HG03097 (cell line): Measurements from ENCODE around the gene ADAP1.
A peak's percentile ranks its signal among the peaks of the same experiment; 100 is the strongest.

Experiments used
- ATAC-seq: cut with Tn5 transposase; IDR thresholded peaks from one replicate; pipeline ENCODE4 v1.9.1; 2021; ENCODE audit not compliant: unreplicated experiment, low FRiP score

Gene ADAP1

DNA sequence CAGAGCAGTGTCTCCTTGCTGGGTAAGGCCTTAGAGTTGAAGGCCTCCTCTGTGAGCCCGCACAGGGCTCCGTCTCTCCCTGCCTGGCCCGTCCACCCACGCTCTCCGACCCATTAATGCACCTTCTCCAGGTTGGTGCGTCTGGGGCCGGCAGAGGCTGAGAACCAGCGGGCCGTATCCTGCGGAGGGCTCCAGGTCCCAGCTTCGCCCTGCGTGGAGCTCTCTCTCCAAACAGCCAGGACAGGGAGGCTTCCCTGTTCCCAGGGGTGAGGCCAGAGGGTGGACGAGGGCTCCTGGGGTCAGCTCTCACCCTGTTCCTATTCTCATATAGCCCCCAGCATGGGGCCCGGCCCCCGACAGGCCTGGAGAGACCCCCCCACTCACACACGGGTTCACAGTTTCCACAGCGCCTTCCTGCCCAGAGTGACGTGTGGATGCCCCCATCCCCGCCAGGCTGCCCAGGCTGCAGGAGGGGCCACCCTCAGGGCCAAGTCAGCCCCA lies 43.5 kb downstream of the ADAP1 start:
- ATAC-seq: no peak

DNA sequence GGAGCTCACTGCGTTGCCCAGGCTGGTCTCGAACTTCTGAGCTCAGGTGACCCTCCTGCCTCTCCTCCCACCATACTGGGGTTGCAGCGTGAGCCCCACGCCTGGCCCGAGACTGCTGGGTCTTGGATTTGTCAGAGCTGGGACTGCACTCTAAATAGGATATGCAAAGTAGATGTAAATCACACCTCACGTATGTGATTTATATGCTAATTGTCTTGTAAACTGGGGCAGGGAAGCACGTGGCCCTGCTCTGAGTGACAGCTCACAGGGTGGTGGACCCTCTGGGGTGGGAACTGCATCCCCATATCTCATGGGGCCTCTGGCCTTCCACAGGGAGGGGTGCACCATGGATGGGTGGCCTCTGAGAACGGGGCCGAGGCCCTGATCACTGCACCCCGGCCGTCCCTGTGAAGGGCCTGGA lies 44.0 kb downstream of the ADAP1 start:
- ATAC-seq: no peak

DNA sequence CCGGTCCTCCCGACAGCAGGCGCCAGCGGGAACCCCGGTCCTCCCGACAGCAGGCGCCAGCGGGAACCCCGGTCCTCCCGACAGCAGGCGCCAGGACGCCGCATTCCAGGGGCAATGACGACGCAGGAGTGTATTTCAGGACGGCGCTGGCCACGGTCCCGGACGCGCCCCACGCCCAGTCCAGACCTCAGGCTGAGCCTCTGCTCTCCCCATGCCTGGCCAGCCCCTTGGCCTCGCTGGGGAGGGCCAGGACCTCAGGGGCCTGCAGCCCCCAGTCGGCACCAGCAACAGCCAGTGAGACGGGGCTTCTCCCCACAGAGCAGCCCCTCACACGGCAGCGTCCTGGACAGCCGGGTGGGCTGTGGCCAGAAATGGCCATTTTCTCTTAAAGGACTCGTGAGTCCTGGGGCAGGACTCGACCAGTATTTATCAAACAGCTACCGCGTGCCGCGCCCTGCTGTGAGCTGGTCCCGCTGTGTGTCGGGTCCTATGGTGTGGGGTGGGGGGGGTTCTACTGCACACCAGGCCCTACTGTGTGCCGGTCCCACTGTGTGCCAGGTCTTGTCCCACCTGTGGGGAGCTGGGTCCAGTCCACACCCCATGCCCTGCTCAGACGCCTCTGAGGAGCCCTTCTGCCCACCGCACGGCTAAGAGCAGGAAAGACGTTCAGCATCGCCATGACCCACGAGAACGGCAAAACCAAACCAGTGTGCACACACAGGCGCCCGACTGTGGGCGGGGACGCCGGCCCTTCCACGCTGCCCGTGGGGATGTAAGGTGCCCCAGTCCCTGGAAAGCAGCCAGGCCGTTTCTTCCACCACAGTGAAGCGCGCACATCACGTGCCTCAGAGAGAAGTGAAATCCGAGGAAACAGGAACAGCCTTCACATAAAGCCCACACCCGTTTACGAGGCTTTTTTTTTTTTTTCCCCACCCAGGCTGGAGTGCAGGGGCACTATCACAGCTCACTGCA lies 44.8 kb downstream of the ADAP1 start:
- no peak for ATAC-seq

DNA sequence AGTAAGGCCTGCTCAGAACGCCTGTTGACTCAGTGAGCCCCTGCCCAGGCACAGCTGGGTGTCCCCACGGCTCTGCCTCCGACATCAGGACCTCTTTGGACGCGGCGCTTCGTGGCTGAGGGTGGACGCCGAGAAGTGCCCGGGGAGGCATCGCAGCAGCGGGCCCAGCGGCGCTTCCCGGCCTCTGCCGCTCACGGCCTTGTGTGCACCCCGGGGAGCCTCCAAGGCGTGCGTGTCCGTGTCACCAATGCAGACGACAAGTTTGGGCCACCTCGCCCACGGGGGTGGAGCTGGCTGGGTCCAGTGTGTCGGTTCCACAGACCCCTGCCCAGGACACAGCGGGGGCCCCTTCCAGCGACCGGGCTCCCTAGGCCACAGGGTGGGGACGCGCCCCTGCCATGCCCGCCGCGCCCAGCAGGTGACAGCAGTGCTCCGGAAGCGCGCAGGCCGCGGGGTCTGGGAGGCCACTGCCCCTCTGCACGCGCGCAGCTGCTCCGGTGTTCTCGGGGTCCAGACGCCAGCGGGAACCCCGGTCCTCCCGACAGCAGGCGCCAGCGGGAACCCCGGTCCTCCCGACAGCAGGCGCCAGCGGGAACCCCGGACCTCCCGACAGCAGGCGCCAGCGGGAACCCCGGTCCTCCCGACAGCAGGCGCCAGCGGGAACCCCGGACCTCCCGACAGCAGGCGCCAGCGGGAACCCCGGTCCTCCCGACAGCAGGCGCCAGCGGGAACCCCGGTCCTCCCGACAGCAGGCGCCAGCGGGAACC lies 45.7 kb downstream of the ADAP1 start:
- peak; percentile 62 for ATAC-seq

DNA sequence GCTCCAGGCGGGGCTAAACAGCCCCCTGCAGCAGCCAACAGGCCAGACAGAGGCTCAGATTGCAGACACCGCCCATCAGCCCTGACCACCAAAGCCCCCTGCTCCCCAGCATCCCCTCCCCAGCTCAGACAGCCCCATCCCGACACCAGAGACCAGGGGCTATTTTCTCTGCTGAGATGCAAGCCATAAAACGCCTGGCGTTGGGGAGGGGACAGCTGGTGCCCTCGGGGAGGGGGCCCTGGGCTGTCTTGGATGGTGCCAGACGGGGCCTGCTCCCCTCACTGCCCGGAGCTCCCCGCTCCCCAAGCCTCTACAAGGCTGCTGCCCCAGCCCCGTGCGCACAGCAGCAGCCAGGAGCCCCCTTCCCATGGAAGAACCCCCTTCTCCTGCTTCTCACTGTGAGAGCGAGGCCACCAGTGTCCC lies 46.3 kb downstream of the ADAP1 start:
- ATAC-seq: no peak

DNA sequence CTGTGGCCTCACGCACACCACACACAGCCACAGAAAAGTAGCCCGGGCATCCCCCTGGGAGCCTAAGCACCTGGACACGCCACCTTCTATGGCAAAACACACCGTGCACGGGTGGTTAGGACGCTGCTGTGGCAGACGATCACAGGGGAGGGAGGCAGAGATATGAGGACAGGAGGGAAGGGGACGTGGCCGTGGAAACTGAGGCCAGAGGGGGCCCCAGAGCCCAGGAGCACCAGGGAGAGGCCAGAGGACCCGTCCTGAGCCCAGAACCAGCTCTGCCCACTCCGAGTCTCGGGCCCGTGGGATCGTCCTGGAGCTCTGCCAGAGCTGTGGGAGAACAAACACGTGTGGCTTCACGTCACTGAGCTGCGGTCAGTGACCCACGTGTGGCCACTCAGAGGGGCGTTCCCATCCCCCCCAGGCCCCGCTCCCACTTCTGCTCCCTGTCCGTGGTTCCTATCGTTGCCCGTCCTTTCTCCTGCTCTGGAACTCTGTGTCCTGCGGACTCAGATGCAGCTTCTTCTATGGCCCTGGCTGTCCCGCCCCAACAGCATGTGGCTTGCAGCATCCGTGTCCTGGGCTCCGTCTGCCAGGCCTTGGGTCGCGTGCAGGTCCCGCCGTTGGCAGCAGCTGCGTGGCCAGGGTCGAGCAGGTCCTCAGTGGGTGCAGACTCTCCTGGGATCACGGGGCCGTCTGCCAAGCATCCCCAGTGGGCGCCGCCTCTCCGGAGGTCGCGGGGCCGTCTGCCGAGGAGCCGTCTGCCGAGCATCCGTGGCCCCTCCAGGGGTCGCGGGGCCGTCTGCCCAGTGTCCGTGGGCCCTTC lies 47.1 kb downstream of the ADAP1 start:
- ATAC-seq: no peak

DNA sequence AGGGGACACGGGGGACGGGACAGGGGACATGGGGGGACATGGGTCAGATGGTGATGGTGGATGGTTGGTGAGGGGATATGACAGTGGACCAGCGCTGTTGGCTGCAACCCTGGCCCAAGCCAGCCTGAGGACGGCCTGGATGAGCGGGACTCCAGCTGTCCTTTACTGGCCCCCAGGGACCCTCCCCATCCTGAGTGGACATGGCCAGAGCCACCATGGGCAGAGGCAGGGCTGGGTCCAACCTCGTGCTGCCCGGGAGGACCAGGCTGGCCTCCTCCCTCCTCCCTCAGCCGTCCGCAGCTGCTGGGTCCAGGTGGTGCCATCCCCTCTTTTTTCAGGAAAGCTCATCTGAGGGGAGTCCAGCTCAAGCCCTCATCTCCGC lies 47.7 kb downstream of the ADAP1 start:
- no peak for ATAC-seq

DNA sequence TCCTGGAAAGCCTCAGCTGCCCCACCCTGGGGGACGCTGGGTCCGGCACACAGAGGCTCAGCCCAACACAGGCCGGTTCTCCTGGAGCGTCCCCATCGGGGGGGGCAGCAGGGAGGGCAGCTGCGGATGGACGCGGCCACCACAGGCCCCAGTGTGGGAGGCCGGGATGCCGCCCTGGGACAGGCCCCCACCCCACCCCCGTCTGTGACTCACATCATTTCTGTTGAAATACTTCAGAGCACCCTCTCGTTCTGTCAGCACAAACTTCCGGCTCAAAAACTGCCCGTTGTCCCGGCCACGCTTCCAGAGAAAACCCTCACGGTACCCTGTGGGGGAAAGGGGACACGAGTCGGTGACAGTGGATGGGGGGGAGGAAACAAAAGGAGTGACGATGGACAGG lies 49.6 kb downstream of the ADAP1 start:
- ATAC-seq: no peak

DNA sequence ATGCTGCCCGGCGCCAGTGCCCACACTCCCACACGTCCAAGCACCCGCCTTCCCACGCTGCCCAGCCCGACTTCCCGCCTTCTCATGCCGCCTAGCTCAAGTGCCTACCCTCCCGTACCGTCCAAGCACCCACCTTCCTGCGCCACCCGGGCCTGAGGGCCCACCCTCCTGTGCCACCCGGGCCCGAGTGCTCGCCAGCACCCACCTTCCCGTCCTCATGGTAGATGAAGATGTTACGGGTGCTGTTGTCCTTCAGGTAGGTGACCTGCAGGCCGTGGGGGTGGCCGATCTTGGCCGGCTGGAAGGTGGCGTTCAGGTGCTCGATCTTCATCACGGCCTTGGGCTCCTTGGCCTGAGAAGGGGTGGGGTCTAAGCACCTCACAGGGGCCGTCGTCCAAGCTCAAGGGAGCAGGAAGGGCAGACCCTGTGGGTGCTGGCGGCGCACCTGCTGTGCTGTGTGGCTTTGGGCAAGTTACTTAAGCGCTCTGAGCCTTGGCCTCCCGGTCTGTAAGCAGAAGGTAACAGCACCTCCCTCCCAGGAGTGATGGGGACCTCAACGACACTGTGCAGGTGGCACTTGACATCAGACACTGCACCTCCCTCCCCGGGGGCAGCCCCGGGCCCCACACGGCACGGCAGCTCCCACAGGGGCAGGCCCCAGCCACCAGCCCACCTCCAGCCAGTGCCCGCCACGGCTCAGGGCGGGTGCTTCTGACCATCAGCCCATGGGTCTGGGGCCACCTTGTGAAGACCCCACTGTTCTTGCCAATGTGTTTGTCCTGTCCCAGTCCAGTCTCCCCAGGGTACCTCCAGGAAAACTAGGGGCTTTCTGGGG lies 50.3 kb downstream of the ADAP1 start:
- ATAC-seq: no peak

DNA sequence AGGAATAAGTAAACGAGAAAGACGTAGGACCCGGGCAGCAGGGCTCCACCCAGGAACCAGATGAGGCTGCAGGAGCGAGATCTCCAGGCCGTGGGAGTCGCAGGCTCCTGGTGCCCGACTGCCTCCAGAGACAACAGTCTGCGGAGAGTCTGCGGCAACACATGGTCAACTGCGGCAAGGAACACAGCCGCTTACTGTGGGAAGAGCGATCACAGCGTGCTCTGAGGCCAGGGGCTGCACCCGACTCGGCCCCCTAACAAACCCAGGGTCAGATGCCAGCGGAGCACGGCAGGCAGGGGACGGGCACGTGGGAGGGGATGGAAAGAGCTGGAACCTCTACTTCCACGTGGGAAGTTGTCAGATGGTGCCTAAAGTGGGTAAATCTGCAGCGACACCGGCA lies 51.5 kb downstream of the ADAP1 start:
- no peak for ATAC-seq

DNA sequence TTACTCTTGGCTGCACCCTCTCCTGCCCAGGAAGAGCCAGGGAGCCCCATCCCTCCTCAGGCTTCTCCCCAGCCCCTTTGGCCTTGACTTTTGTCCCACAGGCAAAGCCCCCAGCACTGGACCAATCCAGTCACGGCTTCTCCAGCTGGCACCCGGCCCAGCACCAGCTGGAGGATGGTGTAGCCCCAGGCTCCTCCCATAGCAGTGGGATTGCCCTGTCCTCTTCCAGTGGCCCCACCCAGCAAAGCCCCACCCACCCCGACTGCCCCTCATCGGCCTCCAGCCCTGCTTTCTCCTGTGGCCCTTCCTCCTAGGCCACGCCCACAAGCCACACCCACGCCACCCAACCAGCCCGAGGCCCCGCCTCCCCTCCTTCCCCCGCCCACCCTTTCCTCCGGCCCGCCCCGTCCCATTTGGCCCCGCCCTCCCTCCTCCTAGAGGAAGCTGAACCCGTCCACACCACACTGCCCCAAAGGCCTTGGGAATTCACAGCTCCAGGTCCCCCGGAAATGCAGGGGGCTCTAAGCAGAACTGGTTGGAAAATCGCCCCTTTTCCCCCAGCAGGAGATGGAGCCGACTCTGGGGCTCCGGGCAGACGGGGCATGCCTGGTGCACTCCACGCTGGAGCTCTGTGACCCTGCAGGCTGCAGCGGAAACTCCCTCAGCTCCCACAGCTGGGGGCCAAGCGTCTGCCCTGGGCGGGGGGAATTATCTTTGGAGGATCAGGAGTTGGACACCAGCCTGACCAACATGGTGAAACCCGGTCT lies 52.9 kb downstream of the ADAP1 start:
- no peak for ATAC-seq

DNA sequence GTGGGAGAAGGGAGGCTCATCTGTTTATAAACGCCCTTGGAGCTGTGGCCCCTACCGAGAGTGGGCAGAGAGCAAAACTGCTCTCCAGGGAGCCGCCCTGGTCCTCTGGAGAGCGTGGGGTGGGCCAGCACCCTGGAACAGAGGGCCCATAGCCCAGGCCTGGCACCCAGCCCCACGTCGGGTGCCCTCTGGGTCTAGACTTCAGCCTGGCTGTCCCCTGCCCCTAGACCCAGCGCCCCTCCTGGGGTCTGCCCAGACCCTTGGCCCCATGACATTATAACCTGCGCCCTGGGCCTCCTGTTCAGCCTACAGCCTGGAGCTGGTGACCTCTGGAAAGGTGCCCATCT lies 53.5 kb downstream of the ADAP1 start:
- no peak for ATAC-seq

DNA sequence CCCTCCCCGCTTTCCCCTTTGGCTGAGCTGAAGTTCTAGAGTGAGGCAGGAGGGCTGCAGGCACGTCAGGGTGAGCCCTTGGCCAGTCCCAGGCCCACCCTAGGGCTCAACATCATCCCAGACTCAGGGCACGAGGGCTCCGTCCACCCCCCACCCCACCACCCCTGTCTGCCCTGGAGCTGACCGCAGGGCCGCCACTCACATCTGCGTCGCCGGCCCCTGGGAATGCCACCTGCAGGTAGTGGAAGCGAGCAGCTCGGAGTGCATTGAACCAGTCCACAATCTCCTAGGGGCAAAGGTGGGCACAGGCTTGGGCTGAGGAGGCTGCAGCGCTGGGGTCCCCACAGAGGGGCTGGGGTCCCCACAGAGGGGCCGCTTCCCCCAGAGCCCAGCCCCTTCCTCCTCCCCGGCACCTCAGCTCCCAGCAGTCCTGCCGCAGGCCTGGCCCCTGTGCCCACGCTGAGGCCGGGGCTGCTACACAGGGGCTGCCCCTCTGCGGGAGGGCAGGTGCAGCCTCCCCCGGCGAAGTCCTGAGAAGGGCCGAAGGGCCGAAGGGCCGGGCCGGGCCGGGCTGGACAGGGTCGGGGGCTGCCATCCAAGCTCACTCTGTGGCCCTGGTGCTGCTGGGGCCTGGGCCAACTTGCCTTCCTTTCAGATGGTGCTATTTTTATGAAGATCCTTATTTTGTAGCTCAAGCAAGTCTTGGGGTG lies 54.0 kb downstream of the ADAP1 start:
- ATAC-seq: no peak

DNA sequence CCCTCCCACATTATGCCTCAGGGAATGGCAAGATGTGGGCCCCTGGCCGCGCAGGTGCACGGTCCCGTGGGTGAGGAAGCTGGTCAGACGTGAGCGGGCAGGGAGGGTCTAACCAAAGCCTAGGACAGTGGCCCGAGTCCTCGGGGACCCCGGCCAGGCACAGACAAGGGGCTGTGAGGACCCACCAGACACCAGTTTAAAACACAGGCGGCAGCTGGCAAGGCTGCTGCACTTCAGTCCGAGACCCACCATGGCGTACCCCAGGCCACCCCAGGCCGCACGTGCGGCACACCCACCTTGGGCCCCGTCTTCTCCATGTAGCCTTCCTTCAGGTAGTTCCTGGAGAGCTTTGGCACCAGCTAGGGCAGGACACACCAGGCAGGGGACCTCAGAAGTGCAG lies 54.7 kb downstream of the ADAP1 start:
- no peak for ATAC-seq

DNA sequence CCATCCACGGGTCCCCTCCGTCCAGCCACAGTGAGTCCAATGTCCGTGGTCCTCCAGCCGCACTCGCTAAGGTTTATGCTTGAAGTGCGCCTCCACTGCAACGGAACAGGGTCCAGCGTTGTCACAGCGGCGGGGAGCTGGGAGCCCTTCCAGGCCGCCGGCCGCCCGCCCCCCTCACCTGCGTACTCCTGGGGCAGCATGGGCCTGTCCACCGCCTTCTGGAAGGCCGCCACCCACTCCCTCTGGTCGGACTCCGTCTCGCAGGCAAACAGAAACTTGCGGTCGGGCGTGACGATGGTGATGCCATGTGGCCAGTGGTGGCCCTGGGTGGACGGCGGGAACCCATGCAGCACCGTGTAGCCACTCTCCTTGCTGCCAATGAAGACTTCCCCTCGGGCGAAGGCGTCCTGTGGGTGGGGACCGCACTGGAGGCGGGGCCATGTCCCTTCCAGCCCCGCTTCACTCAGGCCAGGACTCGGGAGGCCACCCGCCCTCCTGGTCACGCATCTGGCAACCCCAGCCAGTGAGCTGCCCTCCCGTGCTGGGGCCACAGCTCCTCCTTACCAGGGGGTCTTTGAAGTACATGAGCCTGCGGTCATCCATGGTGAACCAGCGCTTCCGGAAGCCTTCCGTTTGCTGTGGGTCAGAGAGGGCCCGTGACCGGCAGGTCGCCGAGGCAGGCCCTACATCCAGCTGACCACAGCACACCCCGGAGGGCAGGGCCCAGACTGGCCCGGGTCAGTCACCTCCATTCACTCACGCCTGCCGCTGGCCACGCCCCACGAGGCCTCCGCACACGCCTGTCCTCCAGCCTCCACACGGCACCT lies 55.4 kb downstream of the ADAP1 start:
- ATAC-seq: no peak

DNA sequence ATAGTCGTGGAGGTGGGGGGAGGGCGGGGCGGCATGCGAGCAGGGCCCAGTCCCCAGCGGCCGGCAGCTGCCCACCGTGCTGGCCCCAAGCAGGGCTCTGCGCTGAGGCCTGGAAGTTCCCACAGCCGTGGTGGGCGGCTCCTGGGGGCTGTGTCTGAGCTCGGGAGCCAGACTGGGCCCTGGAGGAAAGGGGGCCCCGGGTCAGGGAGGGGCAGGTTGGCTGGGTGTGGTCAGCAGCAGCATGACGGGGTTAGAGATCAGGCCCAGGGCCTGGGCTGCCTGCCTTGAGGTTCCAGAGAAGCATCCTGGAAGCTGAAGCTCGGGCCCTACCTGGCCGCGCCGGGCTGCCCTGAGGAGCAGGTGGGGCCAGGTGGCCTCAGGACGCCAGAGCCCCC lies 56.0 kb downstream of the ADAP1 start:
- no peak for ATAC-seq

DNA sequence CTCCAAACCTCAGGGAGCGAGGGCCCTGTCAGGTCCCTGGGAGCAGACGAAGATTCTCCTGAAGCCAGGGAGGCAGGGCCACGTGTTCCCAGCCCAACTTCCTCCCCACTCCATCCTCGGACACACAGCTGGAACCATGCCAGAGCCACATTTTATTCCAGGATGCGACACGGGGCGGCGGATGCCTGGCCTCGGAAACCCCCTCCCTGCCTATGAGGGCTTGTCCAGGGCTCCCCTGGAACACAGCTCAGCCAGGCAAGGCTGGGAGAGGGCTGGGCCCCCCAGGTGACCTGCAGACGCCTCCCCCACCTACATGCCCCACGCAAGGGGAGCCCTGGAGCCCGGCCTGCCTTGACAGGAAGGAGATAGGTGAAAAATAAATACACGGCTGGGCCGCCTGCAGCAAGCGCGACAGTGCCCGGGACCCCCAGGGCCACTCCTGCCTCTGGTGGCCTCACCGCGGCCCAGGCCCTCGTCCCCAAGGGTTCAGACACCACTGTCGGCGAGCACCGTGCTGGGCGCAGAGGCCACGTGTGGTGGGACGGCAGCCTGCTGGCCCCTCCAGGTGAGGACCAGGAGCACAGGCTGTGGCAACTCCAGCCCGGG lies 56.6 kb downstream of the ADAP1 start:
- no peak for ATAC-seq
